Upper lobe of left lung (tissue), 6 donors: ENCODE measurements around the gene ZNF790. TPM values are rescaled to one million over a fixed set of nuclear protein-coding genes. Genes with fewer than 3 reads are reported as not detected.
A peak's percentile ranks its signal among the peaks of the same experiment; 100 is the strongest.

Source experiments
- ATAC-seq, 2 donors: fragments of 200-7000 bp; cut with Tn5 transposase; one replicate each; pipeline ENCODE4 v1.9.1; 2022; ENCODE audit warnings: mild to moderate bottlenecking in 2 of 2, moderate library complexity in 2 of 2; ENCODE audit not compliant: low FRiP score in 2 of 2
- DNase-seq, 2 donors: peaks; one replicate each; pipeline ENCODE4 v3.0.0-alpha.2; 2019 to 2020
- H3K27ac ChIP-seq, 4 donors: fragments of 200-600 bp; sonication (generic); one replicate each; pipeline ENCODE4 v1.5.1; 2016 to 2019
- H3K27me3 ChIP-seq, 4 donors: fragments of 200-600 bp; sonication (generic); one replicate each; pipeline ENCODE4 v1.5.1; 2017 to 2019
- H3K36me3 ChIP-seq, 4 donors: fragments of 200-600 bp; sonication (generic); one replicate each; pipeline ENCODE4 v1.5.1; 2016 to 2019
- H3K4me1 ChIP-seq, 4 donors: fragments of 200-600 bp; sonication (generic); one replicate each; pipeline ENCODE4 v1.5.1; 2018 to 2019
- H3K4me3 ChIP-seq, 4 donors: fragments of 200-600 bp; sonication (generic); one replicate each; pipeline ENCODE4 v1.5.1; 2017 to 2019; ENCODE audit warnings: mild to moderate bottlenecking in 2 of 4, moderate library complexity in 1 of 4
- H3K9me3 ChIP-seq, 4 donors: fragments of 200-600 bp; sonication (generic); one replicate each; pipeline ENCODE4 v1.5.1; 2018 to 2019
- EP300 ChIP-seq, 4 donors: sonication (generic); formaldehyde crosslinking; IDR thresholded peaks; one replicate each; pipeline ENCODE4 v1.5.1; 2017; ENCODE audit warnings: antibody characterized with exemption in 4 of 4, control low read depth in 2 of 4
- POLR2A ChIP-seq, 4 donors: fragments of 450-650 bp; IDR thresholded peaks; one replicate each; pipeline ENCODE4 v1.5.1; 2016 to 2017; ENCODE audit warnings: antibody characterized with exemption in 4 of 4, mild to moderate bottlenecking in 2 of 4
- POLR2AphosphoS5 ChIP-seq, 2 donors: sonication (generic); formaldehyde crosslinking; IDR thresholded peaks; one replicate each; pipeline ENCODE4 v1.5.1; 2017; ENCODE audit warnings: antibody characterized with exemption in 2 of 2
- WGBS, 2 donors: methylation state at CpG; one replicate each; pipeline ENCODE4 v1.1.5; 2017 to 2018; 5-methylcytosine and 5-hydroxymethylcytosine counted together
- total RNA-seq, 6 donors: library from RNA; depleted of rRNA in 4 of 6; stranded (reverse); fragments of >200 nt in 4 of 6; gene quantifications; one replicate each; pipeline versions ENCODE4 v1.1.0 to v1.2.1, GENCODE V29; 2016 to 2021
- TF ChIP-seq, protein P1 (sequence below), 6 experiments: fragments of 450-650 bp in 4 of 6; fragments of 200-600 bp in 2 of 6; sonication (generic) in 2 of 6; IDR thresholded peaks; one replicate each; pipeline ENCODE4 v1.5.1; 2016 to 2019; ENCODE audit warnings: antibody characterized with exemption in 6 of 6
- donor health status: DM: no; HTN: no; CAD: no; lungs with moderate emphysema.
- donor health status: DM: no; HTN: yes; CAD: no; lungs with severe emphysema.

The ZNF790 gene
- total RNA-seq, 6 donors from 2014 or later = 5.0 to 7.7 (median 5.7) TPM

DNA sequence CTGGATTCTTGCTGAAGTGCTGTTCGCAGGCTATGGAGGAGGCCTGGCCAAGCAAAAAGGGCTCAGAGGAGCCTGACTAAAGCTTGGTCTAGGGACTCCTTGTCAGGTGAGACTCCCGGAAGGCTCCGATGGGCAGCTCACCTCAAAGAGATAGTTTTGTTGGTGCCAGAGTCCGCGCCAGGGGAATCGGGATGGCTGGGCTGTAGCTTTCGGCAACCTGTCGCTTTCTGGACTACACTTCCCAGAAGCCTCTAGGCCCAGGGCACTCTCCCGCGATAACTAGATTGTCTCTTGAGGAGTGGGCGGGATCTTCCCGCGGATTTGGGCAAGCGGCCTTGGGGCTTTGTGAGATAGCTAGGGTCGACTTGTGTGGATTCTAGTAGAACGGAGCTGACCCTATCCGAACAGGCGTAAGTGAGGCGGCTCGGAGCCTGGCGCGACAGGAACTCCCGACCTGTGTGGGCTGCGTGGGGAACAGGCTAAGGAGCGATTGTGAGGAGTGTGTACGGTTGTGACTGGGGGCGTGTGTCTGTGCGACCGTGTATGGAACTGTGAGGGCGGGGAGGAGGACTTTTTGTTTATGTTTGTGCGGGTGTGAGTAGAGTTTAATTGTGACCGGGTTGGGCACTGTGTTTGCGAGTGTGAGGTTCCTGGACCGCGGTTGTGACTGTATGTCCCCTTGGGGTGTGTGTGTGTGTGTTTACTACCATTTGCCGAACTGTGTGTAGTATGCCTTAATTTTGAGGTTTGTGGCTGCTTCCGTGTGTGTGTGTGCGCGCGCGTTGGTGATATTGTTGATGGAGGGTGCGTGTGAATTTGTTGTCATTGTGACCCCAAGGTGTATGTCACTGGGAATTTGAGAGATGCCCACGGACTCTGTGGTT lies 12.6 kb upstream of the ZNF790 start, which contains the start of gene ZNF345:
ZNF345 (plus strand) TSS at position 318 of the 884 bp plus-strand sequence. CDS start 25,955 bp downstream, outside the sequence.
- no peaks in the 10 kb centered on the region for H3K27me3 ChIP-seq
- peaks cover 0 to 36% (median 21%) of the 10 kb centered on the region in 4 donors for H3K9me3 ChIP-seq
- H3K4me3 ChIP-seq = peak within 1 kb of the TSS; percentile 63 to 95 (median 74)
- peaks cover 0 to 30% (median 6%) of the 10 kb centered on the region in 4 donors for H3K36me3 ChIP-seq
- ATAC-seq = peak; percentile 97 to 98
- H3K27ac ChIP-seq = peak within 1 kb of the TSS; percentile 84 to 95 (median 89)
- peak; percentile 86 to 92 for DNase-seq
- 0% methylated on average over 8 to 39 of the region's 43 CpGs for WGBS, 2 donors
- TF ChIP-seq, protein P1, sequence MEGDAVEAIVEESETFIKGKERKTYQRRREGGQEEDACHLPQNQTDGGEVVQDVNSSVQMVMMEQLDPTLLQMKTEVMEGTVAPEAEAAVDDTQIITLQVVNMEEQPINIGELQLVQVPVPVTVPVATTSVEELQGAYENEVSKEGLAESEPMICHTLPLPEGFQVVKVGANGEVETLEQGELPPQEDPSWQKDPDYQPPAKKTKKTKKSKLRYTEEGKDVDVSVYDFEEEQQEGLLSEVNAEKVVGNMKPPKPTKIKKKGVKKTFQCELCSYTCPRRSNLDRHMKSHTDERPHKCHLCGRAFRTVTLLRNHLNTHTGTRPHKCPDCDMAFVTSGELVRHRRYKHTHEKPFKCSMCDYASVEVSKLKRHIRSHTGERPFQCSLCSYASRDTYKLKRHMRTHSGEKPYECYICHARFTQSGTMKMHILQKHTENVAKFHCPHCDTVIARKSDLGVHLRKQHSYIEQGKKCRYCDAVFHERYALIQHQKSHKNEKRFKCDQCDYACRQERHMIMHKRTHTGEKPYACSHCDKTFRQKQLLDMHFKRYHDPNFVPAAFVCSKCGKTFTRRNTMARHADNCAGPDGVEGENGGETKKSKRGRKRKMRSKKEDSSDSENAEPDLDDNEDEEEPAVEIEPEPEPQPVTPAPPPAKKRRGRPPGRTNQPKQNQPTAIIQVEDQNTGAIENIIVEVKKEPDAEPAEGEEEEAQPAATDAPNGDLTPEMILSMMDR (IDR thresholded peaks at IDR 0.05) = no peak
- TF ChIP-seq EP300 (IDR thresholded peaks at IDR 0.05) (no peak), POLR2A (IDR thresholded peaks at IDR 0.05) (peak in 3 of 4 donors; percentile 18 to 54 (median 32)), POLR2AphosphoS5 (IDR thresholded peaks at IDR 0.05) (peak; percentile 49 to 73)
- peaks cover 4 to 23% (median 12%) of the 10 kb centered on the region in 4 donors for H3K4me1 ChIP-seq

DNA sequence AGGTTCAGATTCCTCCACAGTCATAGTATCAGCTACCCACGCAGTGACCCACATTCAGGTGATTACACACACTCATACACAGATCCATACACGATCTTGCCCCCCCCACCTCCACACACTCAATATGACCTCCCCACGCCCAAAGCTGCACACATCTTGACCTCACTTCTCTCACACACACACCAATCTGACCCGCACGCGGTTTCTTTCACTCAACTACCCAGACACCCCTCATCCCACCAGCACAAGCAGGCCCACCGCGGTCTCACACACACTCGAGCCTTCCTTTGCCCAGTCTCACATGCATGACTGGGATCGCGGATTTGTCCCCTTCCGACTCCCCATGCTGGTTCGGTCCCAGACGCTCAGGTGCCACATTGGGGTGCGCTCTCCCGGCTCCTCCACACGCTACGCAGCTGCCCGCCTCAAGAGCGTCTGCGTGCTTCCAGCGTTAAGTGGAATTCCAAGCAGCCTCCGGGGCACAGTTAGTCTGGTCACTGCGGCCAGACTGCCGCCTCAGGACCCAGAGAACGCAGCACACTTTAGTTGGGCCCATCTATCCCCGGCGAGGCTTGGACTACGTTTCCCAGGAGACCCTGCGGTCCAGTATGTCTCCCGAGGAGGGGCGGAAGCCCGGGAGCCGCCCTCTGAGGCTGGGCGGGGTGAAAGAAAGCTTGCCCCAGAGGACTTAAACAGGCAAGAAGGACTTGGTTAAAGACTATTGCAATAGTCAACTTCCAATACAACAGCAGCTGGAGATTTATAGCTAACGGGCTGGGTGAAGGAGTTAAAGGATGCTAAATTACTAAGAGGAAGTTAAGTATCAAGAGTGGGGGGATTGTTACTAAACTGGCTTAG lies 11.7 kb upstream of the ZNF790 start:
- Histone ChIP-seq H3K36me3 (peaks cover 0 to 22% (median 4%) of the 10 kb centered on the region in 4 donors), H3K27me3 (no peaks in the 10 kb centered on the region), H3K4me3 (peak overlapping the region; percentile 63 to 95 (median 74)), H3K9me3 (peaks cover 0 to 27% (median 17%) of the 10 kb centered on the region in 4 donors), H3K4me1 (peaks cover 4 to 23% (median 12%) of the 10 kb centered on the region in 4 donors), H3K27ac (peak overlapping the region; percentile 84 to 95 (median 89))
- 1 to 2% methylated on average over 25 to 33 of the region's 36 CpGs for WGBS, 2 donors
- DNase-seq = peak; percentile 94
- ATAC-seq = peak; percentile 98 to 99
- TF ChIP-seq, protein P1 (IDR thresholded peaks at IDR 0.05) = no peak
- peak in 1 of 4 donors; percentile 51 for TF ChIP-seq POLR2A (IDR thresholded peaks at IDR 0.05)
- peak; percentile 18 to 68 for TF ChIP-seq POLR2AphosphoS5 (IDR thresholded peaks at IDR 0.05)

DNA sequence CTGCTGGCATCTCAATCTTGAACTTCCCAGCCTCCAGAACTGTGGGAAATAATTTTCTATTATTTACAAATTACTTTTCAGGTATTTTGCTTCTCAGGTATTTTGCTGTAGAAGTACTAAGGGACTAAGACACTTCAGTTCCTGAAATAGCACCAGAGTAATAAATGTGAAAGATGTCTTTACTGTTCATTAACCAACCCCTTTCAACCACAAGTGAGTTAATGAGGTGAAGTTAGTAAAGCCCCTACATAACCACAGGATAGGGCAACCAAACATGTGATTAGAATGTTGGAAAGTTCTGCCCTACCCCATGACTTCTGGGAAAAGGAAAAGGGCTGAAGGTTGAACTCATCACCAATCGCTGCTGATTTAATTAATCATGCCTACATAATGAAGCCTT lies 9.8 kb upstream of the ZNF790 start:
- Histone ChIP-seq H3K27me3 (no peaks in the 10 kb centered on the region), H3K4me1 (peaks cover 4 to 23% (median 12%) of the 10 kb centered on the region in 4 donors), H3K9me3 (peaks cover 0 to 27% (median 19%) of the 10 kb centered on the region in 4 donors), H3K27ac (peak overlapping the region in 3 of 4 donors; percentile 84 to 95 (median 89)), H3K36me3 (peaks cover 0 to 21% (median 2%) of the 10 kb centered on the region in 4 donors), H3K4me3 (no peak overlapping the region)
- no peak for TF ChIP-seq EP300 (IDR thresholded peaks at IDR 0.05)
- TF ChIP-seq POLR2AphosphoS5 (IDR thresholded peaks at IDR 0.05) = no peak
- TF ChIP-seq, protein P1 (IDR thresholded peaks at IDR 0.05) = no peak
- no peak for TF ChIP-seq POLR2A (IDR thresholded peaks at IDR 0.05)
- 66 to 71% methylated on average over 1 of the region's 1 CpG for WGBS, 2 donors
- ATAC-seq (no peak), DNase-seq (no peak)

DNA sequence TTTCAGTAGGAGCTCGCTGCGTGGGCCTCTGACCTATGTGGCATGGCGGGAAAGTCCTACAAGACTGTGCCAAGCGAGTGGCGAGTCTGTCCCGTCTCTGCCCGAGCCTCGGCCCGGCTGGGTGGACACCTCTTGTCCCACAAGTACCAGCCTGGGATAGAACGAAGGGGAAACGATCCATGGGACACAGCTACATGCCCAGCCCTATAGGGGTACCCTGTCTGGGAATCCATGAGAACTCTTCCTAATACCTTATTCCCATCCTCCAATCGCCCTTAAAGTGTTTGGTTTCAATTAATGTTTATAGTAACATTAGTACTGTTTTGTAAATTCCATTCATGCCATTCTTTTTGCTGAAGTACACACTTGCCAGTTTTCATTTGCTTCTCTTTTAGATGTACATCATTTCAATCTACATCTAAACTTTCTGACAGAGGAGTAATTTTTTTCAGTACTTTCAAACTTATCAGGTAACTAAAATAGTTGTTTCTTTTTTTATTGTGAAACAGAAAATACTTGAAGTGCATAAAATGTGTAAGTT lies 667 bp upstream of the ZNF790 start:
- Histone ChIP-seq H3K4me1 (peaks cover 4 to 15% (median 6%) of the 10 kb centered on the region in 4 donors), H3K9me3 (peaks cover 30 to 62% (median 48%) of the 10 kb centered on the region in 4 donors), H3K27ac (peak overlapping the region; percentile 69 to 90 (median 84)), H3K27me3 (no peaks in the 10 kb centered on the region), H3K4me3 (peak overlapping the region; percentile 23 to 72 (median 58)), H3K36me3 (peaks cover 0 to 21% (median 6%) of the 10 kb centered on the region in 4 donors)
- peak in 1 of 2 donors; percentile 76 for DNase-seq
- TF ChIP-seq EP300 (IDR thresholded peaks at IDR 0.05) (no peak), POLR2AphosphoS5 (IDR thresholded peaks at IDR 0.05) (no peak), POLR2A (IDR thresholded peaks at IDR 0.05) (no peak)
- TF ChIP-seq, protein P1 (IDR thresholded peaks at IDR 0.05) = no peak
- peak in 1 of 2 donors; percentile 47 for ATAC-seq
- WGBS, 2 donors = 21 to 31% methylated on average over 10 to 12 of the region's 12 CpGs
